ENCODE data around the gene TYRO3.
"Not testable (repeated sequence)": the region's sequence is repeated elsewhere in the genome, so short reads cannot be mapped to it uniquely, and the experiment has no call there.

Gene TYRO3

GRCh38 chr15:41591217-41591616, 32.2 kb downstream of the TYRO3 start:
- not testable (repeated sequence) for H3K9me3 ChIP-seq (ENCODE audit: insufficient read depth, low read depth, low read length); H3K27ac ChIP-seq (ENCODE audit: low read depth, low read length); H3K9ac ChIP-seq (ENCODE audit: low read depth, low read length); H3K27me3 ChIP-seq (ENCODE audit: insufficient read depth, low read length); H3K4me3 ChIP-seq (ENCODE audit: low read length); H3K4me1 ChIP-seq (ENCODE audit: insufficient read depth, low read length); H3K36me3 ChIP-seq (ENCODE audit: insufficient read depth, low read length)
- WGBS = 85% methylated on average over 5 of the region's 6 CpGs

GRCh38 chr15:41592718-41593117, 33.7 kb downstream of the TYRO3 start:
- 94% methylated on average over 8 of the region's 8 CpGs for WGBS
- not testable (repeated sequence) for H3K4me3 ChIP-seq (ENCODE audit: low read length); H3K27ac ChIP-seq (ENCODE audit: low read depth, low read length)

DNA sequence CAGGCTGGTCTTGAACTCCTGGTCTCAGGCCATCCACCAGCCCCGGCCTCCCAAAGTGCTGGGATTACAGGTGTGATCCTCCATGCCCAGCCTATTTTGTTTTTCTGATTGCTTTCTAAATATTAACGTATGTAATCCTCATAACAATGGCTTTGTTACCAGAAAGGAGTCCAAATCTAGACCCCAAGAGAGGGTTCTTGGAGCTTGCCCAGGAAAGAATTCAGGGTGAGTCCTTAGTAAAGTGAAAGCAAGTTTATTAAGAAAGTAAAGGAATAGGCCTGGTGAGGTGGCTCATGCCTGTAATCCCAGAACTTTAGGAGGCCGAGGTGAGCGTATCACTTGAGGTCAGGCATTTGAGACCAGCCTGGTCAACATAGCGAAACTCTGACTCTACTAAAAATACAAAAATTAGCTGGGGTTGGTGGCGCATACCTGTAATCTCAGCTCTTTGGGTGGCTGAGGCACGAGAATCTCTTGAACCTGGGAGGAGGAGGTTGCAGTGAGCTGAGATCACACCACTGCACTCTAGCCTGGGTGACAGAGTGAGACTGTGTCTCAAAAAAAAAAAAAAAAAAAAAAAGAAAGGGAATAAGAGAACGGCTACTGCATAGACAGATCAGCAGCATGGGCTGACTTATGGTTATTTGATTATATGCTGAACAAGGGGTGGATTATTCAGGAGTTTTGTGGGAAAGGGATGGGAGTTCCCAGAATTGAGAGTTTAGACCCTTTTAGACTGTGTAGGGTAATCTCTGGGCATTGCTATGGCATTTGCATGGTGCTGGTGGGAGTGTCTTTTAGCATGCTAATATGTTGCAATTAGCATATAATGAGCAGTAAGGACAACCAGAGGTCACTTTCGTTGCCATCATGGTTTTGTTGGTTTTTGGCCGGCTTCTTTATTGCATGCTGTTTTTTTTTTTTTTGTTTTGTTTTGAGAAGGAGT, 36.1 kb downstream of the TYRO3 start:
- no peak overlapping the region for H3K4me3 ChIP-seq (ENCODE audit: low read length)
- H3K27ac ChIP-seq (ENCODE audit: low read depth, low read length) = no peak overlapping the region
- no peaks in the 10 kb centered on the region for H3K27me3 ChIP-seq (ENCODE audit: insufficient read depth, low read length)
- 89% methylated on average over 10 of the region's 10 CpGs for WGBS
- no peak overlapping the region for H3K9ac ChIP-seq (ENCODE audit: low read depth, low read length)
- H3K9me3 ChIP-seq (ENCODE audit: insufficient read depth, low read depth, low read length) = no peaks in the 10 kb centered on the region
- H3K36me3 ChIP-seq (ENCODE audit: insufficient read depth, low read length) = no peaks in the 10 kb centered on the region
- H3K4me1 ChIP-seq (ENCODE audit: insufficient read depth, low read length) = no peaks in the 10 kb centered on the region

More at GRCh38 chr15:41592718-41593117, 33.7 kb downstream of the TYRO3 start:
- H3K36me3 ChIP-seq (ENCODE audit: insufficient read depth, low read length); H3K4me1 ChIP-seq (ENCODE audit: insufficient read depth, low read length); H3K9ac ChIP-seq (ENCODE audit: low read depth, low read length); H3K9me3 ChIP-seq (ENCODE audit: insufficient read depth, low read depth, low read length); H3K27me3 ChIP-seq (ENCODE audit: insufficient read depth, low read length): not testable (repeated sequence)

GRCh38 chr15:41596972-41597371, 38.0 kb downstream of the TYRO3 start:
- no peaks in the 10 kb centered on the region for H3K36me3 ChIP-seq (ENCODE audit: insufficient read depth, low read length)
- no peaks in the 10 kb centered on the region for H3K4me1 ChIP-seq (ENCODE audit: insufficient read depth, low read length)
- no peaks in the 10 kb centered on the region for H3K27me3 ChIP-seq (ENCODE audit: insufficient read depth, low read length)
- H3K9ac ChIP-seq (ENCODE audit: low read depth, low read length) = no peak overlapping the region
- H3K27ac ChIP-seq (ENCODE audit: low read depth, low read length) = no peak overlapping the region
- 91% methylated on average over 4 of the region's 4 CpGs for WGBS
- no peaks in the 10 kb centered on the region for H3K9me3 ChIP-seq (ENCODE audit: insufficient read depth, low read depth, low read length)
- H3K4me3 ChIP-seq (ENCODE audit: low read length) = no peak overlapping the region

- 94% methylated on average over 5 of the region's 5 CpGs for WGBS
- no peak overlapping the region for H3K9ac ChIP-seq (ENCODE audit: low read depth, low read length)
- no peaks in the 10 kb centered on the region for H3K9me3 ChIP-seq (ENCODE audit: insufficient read depth, low read depth, low read length)
- H3K27ac ChIP-seq (ENCODE audit: low read depth, low read length) = no peak overlapping the region
- no peaks in the 10 kb centered on the region for H3K4me1 ChIP-seq (ENCODE audit: insufficient read depth, low read length)
- no peaks in the 10 kb centered on the region for H3K27me3 ChIP-seq (ENCODE audit: insufficient read depth, low read length)
- no peaks in the 10 kb centered on the region for H3K36me3 ChIP-seq (ENCODE audit: insufficient read depth, low read length)
- H3K4me3 ChIP-seq (ENCODE audit: low read length) = no peak overlapping the region
Observed at GRCh38 chr15:41597787-41598186, 38.8 kb downstream of the TYRO3 start.

GRCh38 chr15:41599061-41599460, 40.0 kb downstream of the TYRO3 start:
- WGBS = 94% methylated on average over 1 of the region's 1 CpG

GRCh38 chr15:41603411-41603935, 44.5 kb downstream of the TYRO3 start:
- no peaks in the 10 kb centered on the region for H3K27me3 ChIP-seq (ENCODE audit: insufficient read depth, low read length)
- 86% methylated on average over 6 of the region's 6 CpGs for WGBS
- H3K36me3 ChIP-seq (ENCODE audit: insufficient read depth, low read length) = no peaks in the 10 kb centered on the region
- H3K9ac ChIP-seq (ENCODE audit: low read depth, low read length) = no peak overlapping the region
- no peaks in the 10 kb centered on the region for H3K9me3 ChIP-seq (ENCODE audit: insufficient read depth, low read depth, low read length)
- no peak overlapping the region for H3K27ac ChIP-seq (ENCODE audit: low read depth, low read length)
- H3K4me3 ChIP-seq (ENCODE audit: low read length) = no peak overlapping the region
- H3K4me1 ChIP-seq (ENCODE audit: insufficient read depth, low read length) = no peaks in the 10 kb centered on the region

More at GRCh38 chr15:41599061-41599460, 40.0 kb downstream of the TYRO3 start:
- Histone ChIP-seq H3K4me1 (ENCODE audit: insufficient read depth, low read length) (no peaks in the 10 kb centered on the region), H3K27ac (ENCODE audit: low read depth, low read length) (no peak overlapping the region), H3K9ac (ENCODE audit: low read depth, low read length) (no peak overlapping the region), H3K9me3 (ENCODE audit: insufficient read depth, low read depth, low read length) (no peaks in the 10 kb centered on the region), H3K27me3 (ENCODE audit: insufficient read depth, low read length) (no peaks in the 10 kb centered on the region), H3K36me3 (ENCODE audit: insufficient read depth, low read length) (no peaks in the 10 kb centered on the region), H3K4me3 (ENCODE audit: low read length) (no peak overlapping the region)

DNA sequence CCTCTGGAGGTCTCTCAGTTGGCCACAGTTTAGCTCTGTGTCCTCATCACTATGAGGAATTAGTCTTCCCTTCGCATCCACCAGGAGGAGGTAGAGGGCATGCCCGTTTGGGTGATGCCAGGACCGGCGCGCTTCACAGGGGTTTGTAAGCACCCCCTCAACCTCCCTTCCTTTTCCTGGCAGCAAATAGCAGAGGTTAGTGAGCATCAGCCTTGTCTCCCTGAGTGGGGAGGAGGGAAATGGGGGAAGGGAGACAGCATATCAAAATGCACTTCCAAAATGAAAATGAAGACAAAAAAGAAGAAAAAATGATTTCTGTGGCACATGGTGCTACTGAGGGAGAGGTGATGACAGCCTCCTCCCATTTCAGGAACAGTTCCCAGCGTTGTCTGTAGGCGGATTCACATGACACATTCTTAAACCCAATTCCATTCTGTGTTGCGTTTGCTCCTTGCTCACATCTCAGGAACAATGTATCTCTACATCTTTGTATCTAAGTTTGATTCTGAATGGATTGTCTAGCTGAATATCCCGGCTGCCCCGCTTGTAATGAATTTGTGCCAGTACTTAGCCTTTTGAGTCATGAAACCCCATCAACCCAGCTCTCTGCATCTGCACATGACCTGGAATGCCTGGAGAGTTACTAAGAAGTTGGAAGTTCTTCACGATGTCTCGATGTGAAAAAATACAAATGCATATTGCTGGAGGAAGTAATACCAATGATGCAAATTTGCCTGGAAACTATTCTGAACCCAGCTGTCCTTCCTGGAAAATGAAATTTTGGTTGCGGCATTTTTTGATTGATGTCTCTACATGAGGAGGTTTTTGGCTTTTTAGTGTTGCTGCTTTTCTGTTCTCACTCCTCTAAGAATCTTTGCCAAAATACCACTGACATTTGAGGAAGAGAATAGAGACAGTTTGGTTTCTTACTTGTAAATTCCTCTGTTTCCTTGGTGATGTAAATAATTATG, 45.2 kb downstream of the TYRO3 start:
- Histone ChIP-seq H3K4me3 (ENCODE audit: low read length) (peak overlapping the region; percentile 13; the same call in 1 of the 2 replicates), H3K9me3 (ENCODE audit: insufficient read depth, low read depth, low read length) (no peaks in the 10 kb centered on the region), H3K4me1 (ENCODE audit: insufficient read depth, low read length) (no peaks in the 10 kb centered on the region), H3K36me3 (ENCODE audit: insufficient read depth, low read length) (no peaks in the 10 kb centered on the region), H3K27me3 (ENCODE audit: insufficient read depth, low read length) (no peaks in the 10 kb centered on the region), H3K9ac (ENCODE audit: low read depth, low read length) (no peak overlapping the region), H3K27ac (ENCODE audit: low read depth, low read length) (no peak overlapping the region)
- WGBS = 61% methylated on average over 9 of the region's 13 CpGs

GRCh38 chr15:41605566-41605965, 46.6 kb downstream of the TYRO3 start:
- H3K27me3 ChIP-seq (ENCODE audit: insufficient read depth, low read length) = no peaks in the 10 kb centered on the region
- H3K36me3 ChIP-seq (ENCODE audit: insufficient read depth, low read length) = no peaks in the 10 kb centered on the region
- no peak overlapping the region for H3K9ac ChIP-seq (ENCODE audit: low read depth, low read length)
- no peak overlapping the region for H3K27ac ChIP-seq (ENCODE audit: low read depth, low read length)
- 84% methylated on average over 3 of the region's 3 CpGs for WGBS
- no peak overlapping the region for H3K4me3 ChIP-seq (ENCODE audit: low read length)
- H3K4me1 ChIP-seq (ENCODE audit: insufficient read depth, low read length) = no peaks in the 10 kb centered on the region
- H3K9me3 ChIP-seq (ENCODE audit: insufficient read depth, low read depth, low read length) = no peaks in the 10 kb centered on the region

DNA sequence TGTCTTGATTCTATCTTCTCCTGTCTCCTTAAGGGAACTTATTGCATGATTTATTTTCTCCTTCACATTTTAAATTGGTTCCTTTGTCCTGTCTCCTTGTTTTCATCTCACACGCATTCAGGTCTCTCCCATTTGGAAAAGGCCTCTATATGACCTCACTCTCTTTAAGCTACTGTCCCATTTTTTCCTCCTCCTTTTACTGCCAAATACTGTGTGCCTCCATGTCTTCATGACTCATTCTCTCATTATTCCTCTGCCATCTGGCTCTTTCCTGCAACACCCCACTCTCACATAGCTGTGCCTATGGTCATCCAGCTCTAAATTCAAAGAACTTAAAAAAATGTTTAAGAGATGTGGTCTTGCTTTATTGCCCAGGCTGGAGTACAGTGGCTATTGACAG, 48.0 kb downstream of the TYRO3 start:
- Histone ChIP-seq H3K36me3 (ENCODE audit: insufficient read depth, low read length) (no peaks in the 10 kb centered on the region), H3K4me3 (ENCODE audit: low read length) (no peak overlapping the region), H3K27me3 (ENCODE audit: insufficient read depth, low read length) (no peaks in the 10 kb centered on the region), H3K27ac (ENCODE audit: low read depth, low read length) (no peak overlapping the region), H3K9ac (ENCODE audit: low read depth, low read length) (no peak overlapping the region), H3K9me3 (ENCODE audit: insufficient read depth, low read depth, low read length) (no peaks in the 10 kb centered on the region), H3K4me1 (ENCODE audit: insufficient read depth, low read length) (no peaks in the 10 kb centered on the region)
- WGBS = 88% methylated on average over 1 of the region's 1 CpG

- H3K27me3 ChIP-seq (ENCODE audit: insufficient read depth, low read length) = no peaks in the 10 kb centered on the region
- no peaks in the 10 kb centered on the region for H3K4me1 ChIP-seq (ENCODE audit: insufficient read depth, low read length)
- no peaks in the 10 kb centered on the region for H3K9me3 ChIP-seq (ENCODE audit: insufficient read depth, low read depth, low read length)
- H3K9ac ChIP-seq (ENCODE audit: low read depth, low read length) = no peak overlapping the region
- no peak overlapping the region for H3K4me3 ChIP-seq (ENCODE audit: low read length)
- no peaks in the 10 kb centered on the region for H3K36me3 ChIP-seq (ENCODE audit: insufficient read depth, low read length)
- H3K27ac ChIP-seq (ENCODE audit: low read depth, low read length) = no peak overlapping the region
- 86% methylated on average over 1 of the region's 1 CpG for WGBS
Observed at GRCh38 chr15:41609123-41609522, 50.1 kb downstream of the TYRO3 start.
